ENCODE measurements around the gene NRAS.

The NRAS gene

DNA sequence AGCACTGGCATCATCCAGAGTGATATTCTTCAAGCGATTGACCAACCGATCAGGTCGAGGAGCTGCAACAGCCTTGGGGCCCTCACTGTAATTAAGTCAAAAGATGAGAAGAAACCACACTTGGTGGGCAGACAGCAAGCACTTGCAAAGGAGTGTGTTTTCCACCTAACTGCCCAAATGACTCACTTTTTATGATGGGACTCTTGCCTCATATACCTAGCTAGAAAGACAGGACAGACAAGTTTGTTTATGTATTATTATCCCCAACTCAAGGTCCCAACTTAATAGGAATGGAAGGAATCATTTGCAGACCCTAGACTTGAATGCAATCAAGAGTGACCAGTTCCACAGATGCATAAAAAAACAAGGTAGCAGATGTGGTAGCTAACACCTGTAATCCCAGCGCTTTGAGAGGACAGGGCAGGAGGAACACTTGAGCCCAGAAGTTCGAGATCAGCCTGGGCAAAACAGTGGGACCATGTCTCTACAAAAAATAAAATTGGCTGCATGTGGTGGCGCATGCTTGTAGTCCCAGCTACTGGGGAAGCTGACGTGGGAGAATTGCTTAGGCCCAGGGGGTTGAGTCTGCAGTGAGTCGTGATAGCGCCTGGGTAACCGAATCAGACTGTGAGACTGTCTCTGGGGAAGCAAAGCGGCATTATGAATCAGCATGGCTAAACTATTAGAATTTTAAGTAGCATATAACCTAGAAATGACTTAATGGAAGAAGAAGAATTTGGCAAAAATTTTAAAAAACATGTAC lies 2.3 kb upstream of the NRAS start:
- peaks cover 21% of the 10 kb centered on the region for H3K79me2 ChIP-seq (ENCODE audit: insufficient read depth, low read depth)
- no peaks in the 10 kb centered on the region for H3K36me3 ChIP-seq (ENCODE audit: insufficient read depth)

GRCh38 chr1:114715952-114716303 lies 643 bp downstream of the NRAS start:
- 0 out of 2 replicates have a peak overlapping the region, but pooled peaks have one; percentile 42 for H2AFZ ChIP-seq (ENCODE audit: low read depth)

More for the DNA sequence above, 2.3 kb upstream of the NRAS start:
- Histone ChIP-seq H3K4me3 (IDR thresholded peaks at IDR 0.05; ENCODE audit: insufficient read depth, low read depth, low read length) (no peak overlapping the region), H3K27me3 (ENCODE audit: insufficient read depth, low read depth) (no peaks in the 10 kb centered on the region), H4K20me1 (ENCODE audit: insufficient read depth) (no peaks in the 10 kb centered on the region), H3K27ac (no peak overlapping the region), H3K4me2 (no peak overlapping the region), H2AFZ (ENCODE audit: low read depth) (no peak overlapping the region), H3K4me1 (ENCODE audit: low read depth, poor library complexity, severe bottlenecking) (peaks cover 34% of the 10 kb centered on the region), H3K9ac (no peak overlapping the region)
- TF ChIP-seq CTCF (conservative IDR thresholded peaks at IDR 0.05; ENCODE audit: low read depth, low read length), result no peak

DNA sequence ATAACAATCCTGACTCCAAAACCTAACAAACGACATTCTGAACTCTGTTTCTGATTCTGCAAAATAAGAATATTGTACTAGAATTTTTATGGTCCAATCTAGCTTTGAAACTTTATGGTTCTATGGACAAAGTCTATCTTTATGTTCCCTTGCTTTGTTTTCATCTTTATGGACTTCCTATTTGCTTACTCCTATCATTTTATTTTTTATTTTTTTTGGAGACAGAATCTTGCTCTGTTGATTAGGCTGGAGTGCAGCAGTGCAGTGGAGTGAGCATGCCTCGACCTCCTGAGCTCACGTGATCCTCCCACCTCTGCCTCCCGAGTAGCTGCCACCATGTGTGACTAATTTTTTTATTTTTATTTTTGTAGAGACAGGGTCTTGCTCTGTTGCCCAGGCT lies 3.6 kb downstream of the NRAS start:
- Histone ChIP-seq H3K36me3 (ENCODE audit: insufficient read depth) (no peaks in the 10 kb centered on the region), H3K4me1 (ENCODE audit: low read depth, poor library complexity, severe bottlenecking) (peaks cover 81% of the 10 kb centered on the region), H4K20me1 (ENCODE audit: insufficient read depth) (no peaks in the 10 kb centered on the region), H3K9ac (no peak overlapping the region), H2AFZ (ENCODE audit: low read depth) (no peak overlapping the region), H3K4me3 (IDR thresholded peaks at IDR 0.05; ENCODE audit: insufficient read depth, low read depth, low read length) (no peak overlapping the region), H3K4me2 (no peak overlapping the region), H3K27ac (no peak overlapping the region), H3K79me2 (ENCODE audit: insufficient read depth, low read depth) (peaks cover 21% of the 10 kb centered on the region), H3K27me3 (ENCODE audit: insufficient read depth, low read depth) (no peaks in the 10 kb centered on the region)
- TF ChIP-seq CTCF (conservative IDR thresholded peaks at IDR 0.05; ENCODE audit: low read depth, low read length), result no peak

More at GRCh38 chr1:114715952-114716303, 643 bp downstream of the NRAS start:
- TF ChIP-seq CTCF (conservative IDR thresholded peaks at IDR 0.05; ENCODE audit: low read depth, low read length), result no peak
- no peak overlapping the region for H3K4me3 ChIP-seq (IDR thresholded peaks at IDR 0.05; ENCODE audit: insufficient read depth, low read depth, low read length)
- H3K9ac ChIP-seq, result peak overlapping the region; percentile 96
- H3K36me3 ChIP-seq (ENCODE audit: insufficient read depth), result no peaks in the 10 kb centered on the region
- peak overlapping the region; percentile 76 for H3K4me2 ChIP-seq
- H3K27ac ChIP-seq, result peak overlapping the region; percentile 96
- H3K27me3 ChIP-seq (ENCODE audit: insufficient read depth, low read depth), result no peaks in the 10 kb centered on the region
- peaks cover 59% of the 10 kb centered on the region for H3K4me1 ChIP-seq (ENCODE audit: low read depth, poor library complexity, severe bottlenecking)
- H3K79me2 ChIP-seq (ENCODE audit: insufficient read depth, low read depth), result peaks cover 21% of the 10 kb centered on the region
- H4K20me1 ChIP-seq (ENCODE audit: insufficient read depth), result no peaks in the 10 kb centered on the region

DNA sequence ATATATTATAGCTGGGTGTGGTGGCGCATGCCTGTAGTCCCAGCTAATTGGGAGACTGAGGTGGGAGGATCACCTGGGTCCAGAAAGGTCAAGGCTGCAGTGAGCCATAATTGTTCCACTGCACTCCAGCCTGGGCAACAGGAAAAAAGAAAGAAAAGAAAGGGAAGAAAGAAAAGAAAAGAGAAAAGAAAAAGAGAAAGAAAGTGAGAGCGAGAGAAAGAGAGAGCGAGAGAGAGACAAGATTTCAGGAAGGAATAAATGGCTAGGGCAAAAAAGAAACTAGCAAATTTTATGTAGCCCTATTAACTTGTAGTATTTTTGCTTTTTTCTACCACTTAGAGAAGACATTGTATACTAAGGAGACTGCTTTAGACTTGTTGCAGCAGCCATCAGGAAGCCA lies 6.2 kb downstream of the NRAS start:
- no peak for TF ChIP-seq CTCF (conservative IDR thresholded peaks at IDR 0.05; ENCODE audit: low read depth, low read length)
- Histone ChIP-seq H4K20me1 (ENCODE audit: insufficient read depth) (no peaks in the 10 kb centered on the region), H3K27me3 (ENCODE audit: insufficient read depth, low read depth) (no peaks in the 10 kb centered on the region), H3K79me2 (ENCODE audit: insufficient read depth, low read depth) (peaks cover 9% of the 10 kb centered on the region), H3K4me1 (ENCODE audit: low read depth, poor library complexity, severe bottlenecking) (peaks cover 92% of the 10 kb centered on the region), H3K4me2 (no peak overlapping the region), H3K36me3 (ENCODE audit: insufficient read depth) (no peaks in the 10 kb centered on the region), H3K27ac (no peak overlapping the region), H3K9ac (no peak overlapping the region), H3K4me3 (IDR thresholded peaks at IDR 0.05; ENCODE audit: insufficient read depth, low read depth, low read length) (no peak overlapping the region), H2AFZ (ENCODE audit: low read depth) (no peak overlapping the region)

All from KMS-11 (cell line).